Natural killer cell treated with Interleukin-12 subunit alpha and Interleukin-12 subunit beta and Interleukin-15 and Interleukin-18, amount 100 ng/mL, for 72 hours (primary cell): ENCODE measurements around the gene TPH1. TPM values are rescaled to one million over a fixed set of nuclear protein-coding genes. Genes with fewer than 3 reads are reported as not detected.

ENCODE experiments used
- ATAC-seq, 2 donors: fragments of 150-1000 bp; cut with Tn5 transposase in 1 of 2; sonication (Bioruptor Pico), chemical (Tn5 transposase) in 1 of 2; 2 replicates each; pipeline ENCODE4 v1.10.0; 2021
- DNase-seq: peaks from one replicate; pipeline ENCODE4 v3.0.0; 2022; ENCODE audit warnings: low spot score
- H3K27ac Mint-ChIP-seq, 2 donors: 1 replicate in 1 of 2; 2 replicates in 1 of 2; pipeline ENCODE4 v1.8.0; 2022; ENCODE audit warnings: mixed read lengths in 2 of 2, mild to moderate bottlenecking in 1 of 2, moderate library complexity in 1 of 2
- H3K27me3 Mint-ChIP-seq, 2 donors: 1 replicate in 1 of 2; 2 replicates in 1 of 2; pipeline ENCODE4 v1.8.0; 2022; ENCODE audit warnings: mixed read lengths in 2 of 2
- H3K36me3 Mint-ChIP-seq: one replicate; pipeline ENCODE4 v1.8.0; 2022; ENCODE audit warnings: mixed read lengths
- H3K4me1 Mint-ChIP-seq, 2 donors: 1 replicate in 1 of 2; 2 replicates in 1 of 2; pipeline ENCODE4 v1.8.0; 2022; ENCODE audit warnings: low read depth in 2 of 2, mixed read lengths in 2 of 2, mild to moderate bottlenecking in 1 of 2
- H3K4me3 Mint-ChIP-seq: one replicate; pipeline ENCODE4 v1.8.0; 2022; ENCODE audit warnings: mixed read lengths
- H3K9me3 Mint-ChIP-seq: 2 replicates; pipeline ENCODE4 v1.8.0; 2022; ENCODE audit warnings: mixed read lengths
- total RNA-seq, 2 donors: library from RNA; stranded (reverse); gene quantifications; one replicate each; pipeline ENCODE4 v1.2.3, GENCODE V29; 2022

The TPH1 gene
- total RNA-seq, 2 donors from 2014 or later, result 0.36 to 1.2 TPM

- no peak overlapping the region for H3K4me3 Mint-ChIP-seq
- H3K27me3 Mint-ChIP-seq, result peaks cover 0 to 5% of the 10 kb centered on the region in 2 donors
- ATAC-seq, result no peak
- no peaks in the 10 kb centered on the region for H3K9me3 Mint-ChIP-seq
- H3K36me3 Mint-ChIP-seq, result no peaks in the 10 kb centered on the region
- no peak overlapping the region for H3K27ac Mint-ChIP-seq
- H3K4me1 Mint-ChIP-seq, result no peaks in the 10 kb centered on the region
- no peak for DNase-seq
These were observed 17.9 kb upstream of the TPH1 start for GRCh38 chr11:18063862-18064434.

GRCh38 chr11:18063125-18063524 is 17.1 kb upstream of the TPH1 start:
- H3K36me3 Mint-ChIP-seq, result no peaks in the 10 kb centered on the region
- DNase-seq, result no peak
- H3K27ac Mint-ChIP-seq, result no peak overlapping the region
- H3K27me3 Mint-ChIP-seq, result peaks cover 0 to 5% of the 10 kb centered on the region in 2 donors
- H3K9me3 Mint-ChIP-seq, result no peaks in the 10 kb centered on the region
- H3K4me1 Mint-ChIP-seq, result no peaks in the 10 kb centered on the region
- no peak overlapping the region for H3K4me3 Mint-ChIP-seq
- no peak for ATAC-seq

- Mint-ChIP-seq H3K36me3 (no peaks in the 10 kb centered on the region), H3K27ac (no peak overlapping the region), H3K4me1 (no peaks in the 10 kb centered on the region), H3K4me3 (no peak overlapping the region), H3K27me3 (peaks cover 0 to 5% of the 10 kb centered on the region in 2 donors), H3K9me3 (no peaks in the 10 kb centered on the region)
- DNase-seq (no peak), ATAC-seq (no peak)
These were observed 15.3 kb upstream of the TPH1 start for GRCh38 chr11:18061351-18061750.

- H3K4me3 Mint-ChIP-seq, result no peak overlapping the region
- DNase-seq (no peak), ATAC-seq (no peak)
- H3K36me3 Mint-ChIP-seq, result no peaks in the 10 kb centered on the region
- peaks cover 7 to 9% of the 10 kb centered on the region in 2 donors for H3K27me3 Mint-ChIP-seq
- H3K27ac Mint-ChIP-seq, result no peak overlapping the region
- no peaks in the 10 kb centered on the region for H3K4me1 Mint-ChIP-seq
- no peaks in the 10 kb centered on the region for H3K9me3 Mint-ChIP-seq
These were observed 10.6 kb upstream of the TPH1 start for GRCh38 chr11:18056561-18057181.

GRCh38 chr11:18054511-18055103 is 8.5 kb upstream of the TPH1 start:
- peaks cover 4 to 7% of the 10 kb centered on the region in 2 donors for H3K27me3 Mint-ChIP-seq
- H3K27ac Mint-ChIP-seq, result no peak overlapping the region
- DNase-seq, result no peak
- no peak overlapping the region for H3K4me3 Mint-ChIP-seq
- H3K9me3 Mint-ChIP-seq, result no peaks in the 10 kb centered on the region
- no peak for ATAC-seq
- no peaks in the 10 kb centered on the region for H3K4me1 Mint-ChIP-seq
- no peaks in the 10 kb centered on the region for H3K36me3 Mint-ChIP-seq

- ATAC-seq, result no peak
- no peaks in the 10 kb centered on the region for H3K4me1 Mint-ChIP-seq
- no peak overlapping the region for H3K4me3 Mint-ChIP-seq
- H3K27ac Mint-ChIP-seq, result no peak overlapping the region
- peaks cover 23 to 28% of the 10 kb centered on the region in 2 donors for H3K27me3 Mint-ChIP-seq
- no peaks in the 10 kb centered on the region for H3K36me3 Mint-ChIP-seq
- DNase-seq, result no peak
- H3K9me3 Mint-ChIP-seq, result no peaks in the 10 kb centered on the region
These were observed 4.8 kb upstream of the TPH1 start for GRCh38 chr11:18050848-18051247.

GRCh38 chr11:18036456-18036855 is 9.6 kb downstream of the TPH1 start:
- no peak for ATAC-seq
- Mint-ChIP-seq H3K9me3 (no peaks in the 10 kb centered on the region), H3K4me3 (no peak overlapping the region), H3K4me1 (no peaks in the 10 kb centered on the region), H3K36me3 (no peaks in the 10 kb centered on the region), H3K27ac (no peak overlapping the region), H3K27me3 (peaks cover 14 to 34% of the 10 kb centered on the region in 2 donors)
- DNase-seq, result no peak

GRCh38 chr11:18027475-18027874 is 18.6 kb downstream of the TPH1 start:
- H3K4me1 Mint-ChIP-seq, result no peaks in the 10 kb centered on the region
- peaks cover 7 to 16% of the 10 kb centered on the region in 2 donors for H3K27me3 Mint-ChIP-seq
- no peaks in the 10 kb centered on the region for H3K36me3 Mint-ChIP-seq
- ATAC-seq (no peak), DNase-seq (no peak)
- H3K4me3 Mint-ChIP-seq, result no peak overlapping the region
- H3K9me3 Mint-ChIP-seq, result no peaks in the 10 kb centered on the region
- H3K27ac Mint-ChIP-seq, result no peak overlapping the region

GRCh38 chr11:18022419-18022818 is 23.6 kb downstream of the TPH1 start:
- no peak overlapping the region for H3K4me3 Mint-ChIP-seq
- H3K9me3 Mint-ChIP-seq, result no peaks in the 10 kb centered on the region
- H3K36me3 Mint-ChIP-seq, result no peaks in the 10 kb centered on the region
- ATAC-seq, result no peak
- DNase-seq, result no peak
- peaks cover 4 to 16% of the 10 kb centered on the region in 2 donors for H3K27me3 Mint-ChIP-seq
- H3K4me1 Mint-ChIP-seq, result no peaks in the 10 kb centered on the region
- no peak overlapping the region for H3K27ac Mint-ChIP-seq

GRCh38 chr11:18019650-18020049 is 26.4 kb downstream of the TPH1 start:
- H3K36me3 Mint-ChIP-seq, result no peaks in the 10 kb centered on the region
- H3K4me3 Mint-ChIP-seq, result no peak overlapping the region
- H3K9me3 Mint-ChIP-seq, result no peaks in the 10 kb centered on the region
- H3K27ac Mint-ChIP-seq, result no peak overlapping the region
- H3K27me3 Mint-ChIP-seq, result peaks cover 0 to 2% of the 10 kb centered on the region in 2 donors
- ATAC-seq (no peak), DNase-seq (no peak)
- H3K4me1 Mint-ChIP-seq, result peaks cover 3% of the 10 kb centered on the region in 2 donors

- H3K27ac Mint-ChIP-seq, result no peak overlapping the region
These were observed 29.3 kb downstream of the TPH1 start for GRCh38 chr11:18016789-18017188.

GRCh38 chr11:18014876-18015275 is 31.2 kb downstream of the TPH1 start:
- peaks cover 25 to 30% of the 10 kb centered on the region in 2 donors for H3K4me1 Mint-ChIP-seq

More at GRCh38 chr11:18016789-18017188, 29.3 kb downstream of the TPH1 start:
- Mint-ChIP-seq H3K27me3 (no peaks in the 10 kb centered on the region), H3K4me1 (peaks cover 22 to 26% of the 10 kb centered on the region in 2 donors), H3K4me3 (no peak overlapping the region), H3K9me3 (no peaks in the 10 kb centered on the region), H3K36me3 (no peaks in the 10 kb centered on the region)
- ATAC-seq (no peak), DNase-seq (no peak)

GRCh38 chr11:18013790-18014507 is 32.1 kb downstream of the TPH1 start:
- no peaks in the 10 kb centered on the region for H3K27me3 Mint-ChIP-seq
- no peak for ATAC-seq

More at GRCh38 chr11:18014876-18015275, 31.2 kb downstream of the TPH1 start:
- ATAC-seq (no peak), DNase-seq (no peak)
- Mint-ChIP-seq H3K36me3 (no peaks in the 10 kb centered on the region), H3K9me3 (no peaks in the 10 kb centered on the region), H3K4me3 (no peak overlapping the region), H3K27ac (peak overlapping the region; percentile 90 to 95), H3K27me3 (no peaks in the 10 kb centered on the region)

More at GRCh38 chr11:18013790-18014507, 32.1 kb downstream of the TPH1 start:
- no peak for DNase-seq
- Mint-ChIP-seq H3K9me3 (no peaks in the 10 kb centered on the region), H3K4me3 (peak overlapping the region; percentile 91), H3K27ac (peak overlapping the region; percentile 90 to 95), H3K4me1 (peaks cover 25 to 30% of the 10 kb centered on the region in 2 donors), H3K36me3 (no peaks in the 10 kb centered on the region)
